GM23248 (cell line): ENCODE results near the gene PIAS1.

Experiments used
- EZH2 ChIP-seq: fragments of 200-600 bp; sonication (generic); IDR thresholded peaks from 2 replicates; pipeline ENCODE4 v1.6.1; 2018; ENCODE audit warnings: antibody characterized with exemption, mild to moderate bottlenecking; ENCODE audit not compliant: insufficient read depth, poor library complexity, severe bottlenecking
- EZH2phosphoT487 ChIP-seq: fragments of 200-600 bp; sonication (generic); IDR thresholded peaks from 2 replicates; pipeline ENCODE4 v1.6.1; 2018; ENCODE audit warnings: antibody characterized with exemption, moderate library complexity, mild to moderate bottlenecking, low read depth; ENCODE audit not compliant: insufficient read depth

- TF ChIP-seq EZH2phosphoT487 (no peak), EZH2 (no peak)
These were observed 180.9 kb downstream of the PIAS1 start for GRCh38 chr15:68235022-68235421.
